ENCODE measurements around the gene ACOT13. TPM values are rescaled to one million over a fixed set of nuclear protein-coding genes. Genes with fewer than 3 reads are reported as not detected.

ACOT13 gene
- total and polyA plus RNA-seq, 2 of the 4 experiments (the other 2 are of a cell fraction) = 3.6 to 25.7 TPM

- Histone ChIP-seq H3K4me2 (ENCODE audit: low read depth, low read length) (peak overlapping the region; percentile 69), H3K27me3 (ENCODE audit: control insufficient read depth, insufficient read depth, low read length) (no peaks in the 10 kb centered on the region), H2AFZ (replicated peaks; ENCODE audit: low read length, poor library complexity) (peak overlapping the region; percentile 100), H2AK5ac (ENCODE audit: low read depth, low read length) (no peak overlapping the region), H3K14ac (replicated peaks; ENCODE audit: low read depth, low read length) (peak overlapping the region; percentile 81), H3K27ac (ENCODE audit: insufficient read depth, low read length) (peak overlapping the region; percentile 83), H2AK9ac (replicated peaks; ENCODE audit: low read depth, low read length, poor library complexity) (peak overlapping the region; percentile 91), H3K36me3 (ENCODE audit: control insufficient read depth, insufficient read depth, low read length) (peaks cover 4% of the 10 kb centered on the region), H3K79me1 (ENCODE audit: low read depth in 1 of 2, low read length in 2 of 2) (peaks cover 16 to 48% of the 10 kb centered on the region in 2 experiments; a peak in 3 of 4 replicates), H3K23ac (ENCODE audit: low read depth, low read length) (peak overlapping the region; percentile 66), H3K9ac (ENCODE audit: low read depth, low read length) (peak overlapping the region; percentile 82), H3K9me3 (ENCODE audit: control insufficient read depth, insufficient read depth, low read length) (no peaks in the 10 kb centered on the region), H2BK15ac (ENCODE audit: low read depth, low read length) (peak overlapping the region; percentile 31; the same call in 1 of the 3 replicates), H3K9me1 (ENCODE audit: insufficient read depth, low read length) (no peaks in the 10 kb centered on the region; the same call in 1 of the 2 replicates), H3K4me3 (ENCODE audit: insufficient read depth, low read depth, low read length) (peak overlapping the region; percentile 81), H2BK20ac (ENCODE audit: low read depth, low read length) (no peak overlapping the region; the same call in 1 of the 2 replicates), H4K8ac (ENCODE audit: low read depth in 2 of 2, low read length in 2 of 2) (peak overlapping the region; percentile 89 to 93), H3K18ac (ENCODE audit: low read depth, low read length) (peak overlapping the region; percentile 87; the same call in 1 of the 2 replicates), H4K91ac (ENCODE audit: insufficient read depth, low read depth, low read length) (peak overlapping the region; percentile 91; the same call in 1 of the 2 replicates), H4K5ac (ENCODE audit: low read depth, low read length) (peak overlapping the region; percentile 81), H2BK120ac (ENCODE audit: low read depth, low read length) (peak overlapping the region; percentile 81; the same call in 1 of the 2 replicates), H3K4ac (ENCODE audit: low read depth, low read length) (peak overlapping the region; percentile 91), H3K56ac (ENCODE audit: extremely low read depth, insufficient read depth, low read length) (peak overlapping the region; percentile 93), H2BK5ac (ENCODE audit: low read depth, low read length, poor library complexity, severe bottlenecking) (peak overlapping the region; percentile 87), H4K20me1 (ENCODE audit: insufficient read depth, low read length) (no peaks in the 10 kb centered on the region), H3K4me1 (ENCODE audit: control insufficient read depth, insufficient read depth, low read length) (peaks cover 2% of the 10 kb centered on the region; the same call in 1 of the 2 replicates)
- DNase-seq (peak; percentile 23), ATAC-seq (ENCODE audit: low read depth) (peak; percentile 10; the same call in 1 of the 2 replicates)
- WGBS, 2 experiments (ENCODE audit: extremely low coverage in 2 of 2, insufficient read length in 1 of 2) = 20% methylated on average over 1 of the region's 9 CpGs; no CpG with 5 or more reads in 1 of the 2 experiments
- ChIA-PET CTCF (interaction anchor here (1.0 kb wide), 2 partner anchors 22 to 123 kb away, joined by 3 read pairs; no protein-coding TSS in a partner anchor), POLR2A (ENCODE audit: unreplicated experiment) (no interaction called here)
- in situ Hi-C loops (cut with MboI; ENCODE audit: low sequenced_read_pairs) (no loop called here), intact Hi-C loops (cut with micrococcal nuclease) (no loop called here), dilution Hi-C loops (cut with HindIII; ENCODE audit: low sequenced_read_pairs, unreplicated experiment) (no loop called here)
- BruUV-seq (replicated peaks) = TSS peak; percentile 73
- TF ChIP-seq CHD1 (IDR thresholded peaks at IDR 0.05; ENCODE audit: low read depth, low read length) (no peak), POLR2A (IDR thresholded peaks at IDR 0.05; ENCODE audit: low read depth, low read length) (no peak), RCOR1 (IDR thresholded peaks at IDR 0.05; ENCODE audit: insufficient replicate concordance, low read length) (no peak), USF2 (IDR thresholded peaks at IDR 0.05; ENCODE audit: low read depth, low read length) (no peak), MAFK (IDR thresholded peaks at IDR 0.05; ENCODE audit: low read depth, low read length) (no peak), ELK1 (IDR thresholded peaks at IDR 0.05; ENCODE audit: borderline replicate concordance, low read depth, low read length) (no peak), SMC3 (IDR thresholded peaks at IDR 0.05; ENCODE audit: low read depth, low read length) (no peak), MAZ (IDR thresholded peaks at IDR 0.05; ENCODE audit: borderline replicate concordance, low read depth, low read length) (no peak), NFE2L2 (IDR thresholded peaks at IDR 0.05; ENCODE audit: low read depth, low read length) (no peak), RFX5 (IDR thresholded peaks at IDR 0.05; ENCODE audit: low read depth, low read length) (no peak), FOS (IDR thresholded peaks at IDR 0.05; ENCODE audit: low read depth, low read length) (no peak), MXI1 (IDR thresholded peaks at IDR 0.05; ENCODE audit: borderline replicate concordance, low read depth, low read length) (no peak), CTCF (conservative IDR thresholded peaks at IDR 0.05; ENCODE audit: low read depth, low read length) (no peak)
Observed at GRCh38 chr6:24667378-24667803, 514 bp downstream of the ACOT13 start.
